GM18498 (cell line): ENCODE measurements around the gene NLRP3.
A peak's percentile ranks its signal among the peaks of the same experiment; 100 is the strongest.
"Not testable (repeated sequence)": the region's sequence is repeated elsewhere in the genome, so short reads cannot be mapped to it uniquely, and the experiment has no call there.

Experiments used
- ATAC-seq: cut with Tn5 transposase; IDR thresholded peaks from one replicate; pipeline ENCODE4 v1.9.1; 2021; ENCODE audit warnings: mild to moderate bottlenecking, moderate library complexity; ENCODE audit not compliant: unreplicated experiment

Gene NLRP3

DNA sequence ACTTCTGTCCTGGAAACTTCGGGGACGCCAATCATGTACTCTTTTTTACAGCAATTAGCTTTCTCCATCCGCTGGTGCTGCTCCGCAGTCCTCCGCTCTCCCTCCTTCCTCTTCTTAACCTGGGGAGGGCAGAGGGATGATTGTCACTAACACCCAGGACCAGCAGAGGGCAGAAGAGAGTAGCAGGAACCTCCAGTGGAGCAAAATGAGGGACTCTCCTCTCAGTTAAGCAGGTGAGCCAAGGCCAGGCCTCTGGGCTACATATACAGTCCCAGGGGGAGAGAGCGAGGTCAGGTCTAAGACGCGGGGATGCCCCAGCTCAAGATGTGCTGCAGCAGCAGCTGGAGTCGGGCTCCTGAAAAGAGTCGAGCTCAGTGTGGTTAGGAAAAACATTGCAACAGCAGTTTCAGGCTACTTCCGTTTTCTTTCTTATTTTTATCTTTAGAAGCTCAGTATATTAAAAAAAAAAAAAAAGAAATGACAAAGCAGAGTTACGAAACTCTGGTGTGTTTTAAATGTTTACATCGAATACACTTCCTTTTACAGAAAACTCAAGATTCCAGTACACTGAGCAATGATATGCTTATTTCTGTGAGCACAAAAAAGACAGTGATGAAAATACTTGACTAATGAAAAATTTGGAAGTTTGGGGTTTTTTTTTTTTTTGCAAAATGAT is 25.7 kb upstream of the NLRP3 start:
- peak; percentile 99 for ATAC-seq

DNA sequence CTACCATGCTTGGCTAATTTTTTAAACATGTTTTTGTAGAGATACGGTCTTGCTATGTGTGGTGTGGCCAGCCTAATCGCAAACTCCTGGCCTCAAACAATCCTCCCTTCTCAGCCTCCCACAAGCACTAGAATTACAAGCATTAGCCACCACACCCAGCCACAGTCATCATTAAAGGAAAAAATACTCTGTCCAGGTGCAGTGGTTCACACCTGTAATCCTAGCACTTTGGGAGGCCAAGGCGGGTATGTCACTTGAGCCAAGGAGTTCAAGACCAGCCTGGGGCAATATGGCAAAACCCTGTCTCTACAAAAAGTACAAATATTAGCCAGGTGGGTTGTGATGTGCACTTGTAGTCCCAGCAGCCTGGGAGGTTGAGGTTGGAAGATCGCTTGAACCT is 25.0 kb upstream of the NLRP3 start:
- ATAC-seq: no peak

- no peak for ATAC-seq
Observed at GRCh38 chr1:247392088-247392487, 23.9 kb upstream of the NLRP3 start.

DNA sequence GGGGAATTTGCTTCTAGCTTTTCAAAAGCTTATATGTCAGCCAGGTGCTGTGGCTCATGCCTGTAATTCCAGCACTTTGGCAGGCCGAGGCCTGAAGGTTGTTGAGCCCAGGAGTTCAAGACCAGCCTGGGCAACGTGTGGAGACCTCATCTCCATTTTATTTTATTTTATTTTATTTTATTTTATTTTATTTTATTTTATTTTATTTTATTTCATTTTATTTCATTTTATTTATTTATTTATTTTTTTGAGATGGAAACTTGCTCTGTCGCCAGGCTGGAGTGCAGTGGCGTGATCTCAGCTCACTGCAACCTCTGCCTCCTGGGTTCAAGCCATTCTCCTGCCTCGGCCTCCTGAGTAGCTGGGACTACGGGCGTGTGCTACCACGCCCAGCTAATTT is 20.9 kb upstream of the NLRP3 start:
- not testable (repeated sequence) for ATAC-seq

DNA sequence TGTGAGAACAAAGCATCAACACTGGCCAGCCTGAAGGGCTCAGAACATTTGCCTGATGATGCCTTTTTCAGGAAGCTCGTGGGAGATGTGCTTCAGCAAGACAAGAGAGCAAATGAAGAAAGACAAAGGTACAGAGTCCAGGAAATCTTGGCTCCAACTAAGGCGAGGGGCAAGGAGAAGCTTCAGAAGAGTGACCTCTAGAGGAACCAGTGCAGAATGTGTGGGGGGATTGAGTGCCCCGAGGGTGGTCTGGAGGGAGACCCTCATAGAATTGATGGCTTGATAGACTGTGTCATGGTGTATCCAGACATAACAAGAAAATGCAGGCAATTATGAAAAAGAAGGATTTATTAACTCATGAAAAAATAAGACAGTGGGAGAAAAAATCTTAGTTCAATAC is 15.3 kb upstream of the NLRP3 start:
- no peak for ATAC-seq

DNA sequence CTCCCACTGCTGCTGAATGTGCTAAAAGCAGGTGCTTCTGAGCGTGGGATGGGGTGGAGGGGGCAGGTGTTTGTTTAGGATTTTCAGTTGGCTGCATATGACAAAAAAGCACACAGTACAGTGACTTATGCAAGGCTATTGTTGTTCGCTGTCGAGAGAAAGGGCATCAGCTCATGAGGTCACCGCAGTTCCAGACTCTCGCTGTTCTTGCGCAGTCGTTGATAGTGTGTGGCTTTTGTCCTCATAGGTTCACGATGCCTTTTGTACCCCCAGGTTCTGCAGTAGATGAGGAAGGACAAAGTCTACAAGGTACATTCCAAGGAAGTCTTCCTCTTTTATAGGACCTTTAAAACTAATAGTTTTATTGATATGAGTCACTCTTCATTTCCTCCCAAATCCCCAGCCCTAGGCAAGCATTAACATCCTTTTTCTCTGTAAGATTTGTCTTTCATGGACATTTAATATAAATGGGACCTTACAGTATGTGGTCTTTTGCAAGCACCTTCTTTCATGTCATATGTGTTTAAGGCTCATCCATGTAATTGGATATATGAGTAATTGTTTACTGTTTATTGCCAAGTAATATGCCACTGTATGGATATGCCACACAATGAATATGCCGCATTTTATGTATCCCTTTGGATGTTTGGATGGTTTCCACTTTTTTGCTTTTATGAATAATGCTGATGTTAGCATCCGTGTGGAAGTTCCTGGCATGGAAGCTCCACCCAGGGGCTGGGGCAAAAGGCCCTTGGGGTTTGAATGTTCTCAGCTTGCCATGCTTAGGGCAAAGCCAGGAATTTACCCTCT is 14.5 kb upstream of the NLRP3 start:
- ATAC-seq: no peak

GRCh38 chr1:247402120-247402675 is 13.8 kb upstream of the NLRP3 start:
- no peak for ATAC-seq

DNA sequence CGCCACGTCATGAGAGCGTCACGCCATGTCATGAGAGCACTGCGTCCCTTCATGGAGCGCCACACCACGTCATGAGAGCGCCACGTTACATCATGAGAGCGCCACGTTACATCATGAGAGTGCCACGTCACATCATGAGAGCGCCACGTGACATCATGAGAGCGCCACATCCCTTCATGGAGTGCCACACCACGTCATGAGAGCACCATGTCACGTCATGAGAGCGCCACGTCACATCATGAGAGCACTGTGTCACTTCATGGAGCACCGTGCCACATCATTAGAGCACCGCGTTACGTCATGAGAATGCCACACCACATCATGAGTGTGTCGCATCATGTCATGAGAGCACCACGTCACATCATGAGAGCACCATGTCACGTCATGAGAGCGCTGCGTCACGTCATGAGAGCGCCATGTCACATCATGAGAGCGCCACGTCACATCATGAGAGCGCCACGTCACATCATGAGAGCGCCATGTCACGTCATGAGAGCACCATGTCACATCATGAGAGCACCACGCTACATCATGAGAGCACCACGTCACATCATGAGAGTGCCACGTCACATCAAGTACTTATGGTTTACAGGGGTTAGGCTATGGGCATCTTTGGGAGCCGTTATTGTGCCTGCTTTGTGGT is 9.8 kb upstream of the NLRP3 start:
- ATAC-seq: no peak

GRCh38 chr1:247407180-247407616 is 8.8 kb upstream of the NLRP3 start:
- ATAC-seq: peak; percentile 82

DNA sequence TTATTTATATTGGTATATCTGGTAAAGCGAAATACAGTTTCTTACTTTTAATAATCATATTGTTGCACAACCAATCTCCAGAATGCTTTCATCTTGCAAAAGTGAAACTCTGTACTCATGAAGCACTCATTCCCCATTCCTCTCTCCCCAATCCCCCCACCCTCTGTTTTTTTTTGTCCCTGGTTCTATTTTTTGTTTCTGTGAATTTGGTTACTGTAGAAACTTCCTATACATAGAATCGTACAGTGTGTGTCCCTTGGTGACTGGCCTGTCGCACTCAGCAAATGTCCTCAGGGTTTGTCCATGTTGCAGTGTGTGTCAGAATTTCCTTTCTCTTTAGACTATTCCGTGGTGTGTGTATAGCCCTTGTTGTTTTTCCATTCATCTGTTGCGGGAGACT is 7.9 kb upstream of the NLRP3 start:
- ATAC-seq: no peak

DNA sequence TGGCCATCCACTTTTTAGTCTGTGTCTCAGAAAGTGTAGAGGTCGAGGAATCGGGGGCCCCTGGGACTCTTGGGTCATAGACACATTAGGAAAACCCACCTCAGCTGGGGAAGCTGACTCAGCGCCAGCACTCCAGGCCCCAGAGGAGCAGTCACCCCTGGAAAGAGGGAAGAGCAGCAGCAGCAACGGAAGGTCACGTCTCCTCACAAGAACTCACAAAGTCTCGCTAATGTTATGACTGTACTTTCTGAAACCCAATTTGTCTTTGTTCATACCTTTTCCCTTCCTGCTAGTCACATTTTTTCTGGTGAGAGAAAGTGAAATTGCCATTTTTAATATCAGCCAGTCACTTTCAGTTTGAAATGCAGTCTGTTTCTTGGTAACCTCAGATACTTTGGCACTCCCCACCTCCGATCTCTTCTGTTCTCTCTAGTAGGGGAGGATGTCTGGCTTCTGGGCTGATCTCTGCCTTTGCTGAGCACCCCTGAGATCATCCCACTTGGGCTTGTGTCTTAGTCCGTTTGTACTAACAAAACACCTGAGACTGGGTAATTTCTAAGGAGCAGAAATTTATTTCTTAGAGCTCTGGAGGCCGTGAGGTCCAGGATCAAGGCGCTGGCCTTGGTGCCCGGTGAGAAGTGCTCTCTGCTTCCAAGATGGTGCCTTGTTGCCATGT is 6.0 kb upstream of the NLRP3 start:
- peak; percentile 82 for ATAC-seq

DNA sequence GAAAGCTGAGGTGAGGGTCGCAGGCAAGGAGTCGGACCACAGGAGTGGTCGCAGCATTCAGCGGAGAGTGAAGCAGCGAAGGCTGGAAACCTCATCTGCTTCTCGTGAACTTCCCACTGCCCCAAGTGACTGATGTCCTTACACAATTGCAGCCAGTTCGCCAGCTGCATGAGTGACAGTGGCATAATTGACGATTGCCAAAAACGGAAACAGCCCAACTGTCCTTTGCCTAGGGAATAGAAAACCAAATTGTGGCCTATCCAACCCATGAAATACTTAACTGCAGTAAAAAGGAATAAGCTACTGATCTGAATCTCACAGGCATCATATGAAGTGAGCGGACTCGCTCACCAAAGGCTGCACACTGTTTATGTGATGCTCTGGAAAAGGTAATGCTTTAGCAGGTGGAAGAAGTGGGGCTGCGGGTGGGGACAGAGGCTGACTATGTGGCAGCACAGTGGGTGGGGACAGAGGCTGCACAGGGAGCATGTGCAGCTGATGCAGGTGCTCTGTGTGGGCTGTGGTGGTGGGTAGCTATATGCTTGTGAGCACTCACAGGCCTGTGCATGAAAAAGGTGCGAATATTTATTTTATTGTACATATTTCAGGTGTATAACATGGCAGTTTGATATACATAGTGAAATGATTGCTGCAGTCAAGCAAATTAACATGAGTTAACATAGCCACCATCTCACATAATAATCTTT is 4.2 kb upstream of the NLRP3 start:
- ATAC-seq: no peak

DNA sequence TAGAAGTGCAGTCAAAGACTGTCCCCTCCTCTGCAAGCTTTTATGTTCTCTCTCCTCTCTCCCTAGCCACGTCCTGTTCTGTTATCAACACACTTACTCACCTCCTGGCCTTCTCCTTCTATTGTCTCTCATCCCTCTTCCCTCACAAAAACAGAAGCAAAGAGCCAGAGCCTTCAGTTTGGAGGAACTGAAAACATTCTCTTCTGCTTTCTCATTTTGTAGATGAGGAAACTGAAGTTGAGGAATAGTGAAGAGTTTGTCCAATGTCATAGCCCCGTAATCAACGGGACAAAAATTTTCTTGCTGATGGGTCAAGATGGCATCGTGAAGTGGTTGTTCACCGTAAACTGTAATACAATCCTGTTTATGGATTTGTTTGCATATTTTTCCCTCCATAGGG is 1.9 kb downstream of the NLRP3 start:
- ATAC-seq: no peak

DNA sequence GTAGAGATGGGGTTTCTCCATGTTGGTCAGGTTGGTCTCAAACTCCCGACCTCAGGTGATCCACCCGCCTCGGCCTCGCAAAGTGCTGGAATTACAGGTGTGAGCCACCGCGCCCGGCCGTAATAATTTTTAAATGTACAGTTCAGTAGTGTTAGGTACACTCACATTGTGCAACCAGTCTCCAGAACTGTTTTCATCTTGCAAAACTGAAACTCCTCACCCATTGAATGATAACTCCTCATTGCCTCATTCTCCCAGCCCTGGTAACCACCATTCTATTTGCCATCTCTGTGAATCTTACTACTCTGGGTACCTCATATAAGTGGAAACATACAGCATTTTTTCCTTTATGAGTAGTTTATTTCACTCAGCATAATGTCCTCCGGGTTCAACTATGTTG is 3.4 kb downstream of the NLRP3 start:
- ATAC-seq: no peak

- no peak for ATAC-seq
Observed at GRCh38 chr1:247421074-247421473, 5.1 kb downstream of the NLRP3 start.

DNA sequence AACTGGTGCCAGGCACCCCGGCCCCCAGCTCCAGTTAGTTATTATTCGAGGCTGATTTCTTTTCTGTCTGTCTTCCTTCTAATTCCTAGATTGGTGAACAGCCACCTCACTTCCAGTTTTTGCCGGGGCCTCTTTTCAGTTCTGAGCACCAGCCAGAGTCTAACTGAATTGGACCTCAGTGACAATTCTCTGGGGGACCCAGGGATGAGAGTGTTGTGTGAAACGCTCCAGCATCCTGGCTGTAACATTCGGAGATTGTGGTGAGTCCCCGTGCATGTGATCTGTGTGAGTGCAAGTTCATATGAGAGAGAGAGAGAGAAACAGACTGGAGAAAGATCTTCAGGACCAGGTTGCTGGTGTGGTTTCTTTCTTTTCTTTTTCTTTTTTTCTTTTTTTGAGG is 13.5 kb downstream of the NLRP3 start:
- ATAC-seq: no peak

- no peak for ATAC-seq
Observed at GRCh38 chr1:247430434-247430833, 14.5 kb downstream of the NLRP3 start.

DNA sequence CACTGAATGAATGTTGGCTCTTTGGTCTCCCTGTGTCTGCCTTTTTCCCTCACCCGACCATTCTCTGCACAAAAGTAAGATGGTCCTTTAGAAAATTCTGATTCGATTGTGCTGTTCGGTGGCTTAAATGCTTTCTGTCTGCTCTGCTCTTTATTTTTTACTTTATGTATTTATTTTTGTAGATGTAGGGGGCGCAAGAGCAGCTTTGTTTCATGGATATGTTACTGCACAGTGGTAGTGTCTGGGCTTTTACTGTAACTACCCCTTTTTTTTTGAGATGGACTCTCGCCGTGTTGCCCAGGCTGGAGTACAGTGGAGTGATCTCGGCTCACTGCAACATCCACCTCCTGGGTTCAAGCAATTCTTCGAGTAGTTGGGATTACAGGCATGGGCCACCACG is 15.7 kb downstream of the NLRP3 start:
- ATAC-seq: no peak

DNA sequence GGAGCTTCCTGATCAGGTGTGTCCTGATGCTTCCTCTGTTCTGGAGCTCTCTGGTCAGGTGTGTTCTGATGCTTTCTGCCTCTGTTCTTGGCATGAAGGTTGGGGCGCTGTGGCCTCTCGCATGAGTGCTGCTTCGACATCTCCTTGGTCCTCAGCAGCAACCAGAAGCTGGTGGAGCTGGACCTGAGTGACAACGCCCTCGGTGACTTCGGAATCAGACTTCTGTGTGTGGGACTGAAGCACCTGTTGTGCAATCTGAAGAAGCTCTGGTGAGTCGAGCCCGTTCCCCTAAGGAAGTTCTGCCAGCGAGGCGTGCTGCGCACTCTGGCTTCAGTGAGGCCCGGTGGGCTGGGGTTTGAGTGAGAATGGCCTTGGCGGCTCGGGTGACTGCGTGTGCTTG is 18.0 kb downstream of the NLRP3 start:
- no peak for ATAC-seq

DNA sequence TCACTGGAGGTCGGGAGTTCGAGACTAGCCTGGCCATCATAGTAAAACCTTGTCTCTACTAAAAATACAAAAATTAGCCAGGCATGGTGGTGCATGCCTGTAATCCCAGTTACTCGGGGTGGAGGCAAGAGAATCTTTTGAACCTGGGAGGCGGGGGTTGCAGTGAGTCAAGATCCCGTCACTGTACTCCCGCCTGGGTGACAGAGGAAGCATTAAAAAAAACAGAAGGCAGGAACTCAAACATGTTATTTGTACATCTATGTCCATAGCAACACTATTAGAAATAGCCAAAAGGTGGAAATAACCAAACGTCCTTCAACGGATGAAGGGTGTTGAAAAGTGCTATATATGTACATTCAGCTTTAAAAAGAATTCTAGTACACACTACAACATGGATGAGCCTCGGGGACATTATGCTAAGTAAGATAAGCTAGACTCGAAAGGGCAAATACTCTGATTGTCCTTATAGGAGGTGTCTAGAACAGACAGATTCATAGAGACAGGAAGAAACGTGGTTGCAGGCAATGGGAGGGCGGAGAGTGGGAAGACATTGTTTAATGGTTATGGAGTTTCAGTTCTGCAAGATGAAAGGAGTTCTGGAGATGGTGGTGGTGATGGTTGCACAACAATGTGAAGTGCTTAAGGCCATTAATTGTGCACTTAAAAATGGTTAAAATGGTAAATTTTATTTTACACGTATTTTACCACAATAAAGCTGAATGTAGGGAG is 19.2 kb downstream of the NLRP3 start:
- no peak for ATAC-seq
